Activated CD8-positive, alpha-beta memory T cell treated with anti-CD3 and anti-CD28 coated beads, Interleukin-2, amount 50 U/mL, for 1 hour (primary cell): Measurements from ENCODE around the gene OGFR.

Experiments used
- DNase-seq: peaks from one replicate; pipeline ENCODE4 v3.0.0-alpha.2; 2020; ENCODE audit errors: extremely low read depth

The OGFR gene

GRCh38 chr20:62815066-62815991, 10.7 kb downstream of the OGFR start:
- DNase-seq: no peak

DNA sequence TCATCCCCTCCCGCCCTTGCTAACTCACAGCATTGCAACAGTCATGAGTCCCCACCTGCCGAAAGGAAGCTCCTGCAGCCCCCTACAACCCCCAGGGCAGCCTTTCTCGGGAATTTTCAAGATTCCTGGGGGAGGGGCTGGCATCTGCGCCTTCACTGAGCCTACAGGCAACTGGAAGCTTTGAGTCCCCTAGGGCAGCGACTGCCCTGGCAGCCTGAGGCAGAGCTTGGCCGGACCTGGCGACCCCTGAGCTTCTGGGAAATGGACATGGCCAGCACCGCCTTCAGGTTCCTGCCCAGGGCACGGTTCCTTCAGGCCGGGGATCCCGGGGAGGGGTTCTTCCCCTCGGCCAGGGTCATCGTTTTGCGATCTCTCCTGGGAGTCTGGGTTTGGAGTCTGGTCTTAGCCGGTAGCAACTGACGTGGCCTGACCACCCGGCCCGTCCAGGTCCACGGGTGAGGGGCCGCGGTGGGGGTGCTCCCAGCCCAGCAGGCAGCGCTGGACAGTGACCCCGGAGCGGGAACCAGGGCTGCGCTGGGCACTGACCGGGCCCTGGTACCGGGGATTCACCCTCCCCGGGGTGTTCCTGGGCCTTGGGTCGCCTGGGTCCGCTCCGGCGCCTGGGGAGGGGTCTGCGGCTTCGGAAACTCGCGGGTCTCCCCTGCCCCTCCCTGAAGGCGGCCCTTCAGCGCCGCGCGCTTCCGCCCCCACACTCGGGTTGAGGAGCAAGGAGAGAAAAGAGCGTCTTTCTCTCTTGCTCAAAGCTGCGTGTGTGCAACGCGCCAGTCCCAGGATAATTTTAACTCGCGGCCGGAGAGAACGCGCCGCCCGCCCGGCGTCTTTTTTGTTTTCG, 11.6 kb downstream of the OGFR start:
- DNase-seq: no peak

DNA sequence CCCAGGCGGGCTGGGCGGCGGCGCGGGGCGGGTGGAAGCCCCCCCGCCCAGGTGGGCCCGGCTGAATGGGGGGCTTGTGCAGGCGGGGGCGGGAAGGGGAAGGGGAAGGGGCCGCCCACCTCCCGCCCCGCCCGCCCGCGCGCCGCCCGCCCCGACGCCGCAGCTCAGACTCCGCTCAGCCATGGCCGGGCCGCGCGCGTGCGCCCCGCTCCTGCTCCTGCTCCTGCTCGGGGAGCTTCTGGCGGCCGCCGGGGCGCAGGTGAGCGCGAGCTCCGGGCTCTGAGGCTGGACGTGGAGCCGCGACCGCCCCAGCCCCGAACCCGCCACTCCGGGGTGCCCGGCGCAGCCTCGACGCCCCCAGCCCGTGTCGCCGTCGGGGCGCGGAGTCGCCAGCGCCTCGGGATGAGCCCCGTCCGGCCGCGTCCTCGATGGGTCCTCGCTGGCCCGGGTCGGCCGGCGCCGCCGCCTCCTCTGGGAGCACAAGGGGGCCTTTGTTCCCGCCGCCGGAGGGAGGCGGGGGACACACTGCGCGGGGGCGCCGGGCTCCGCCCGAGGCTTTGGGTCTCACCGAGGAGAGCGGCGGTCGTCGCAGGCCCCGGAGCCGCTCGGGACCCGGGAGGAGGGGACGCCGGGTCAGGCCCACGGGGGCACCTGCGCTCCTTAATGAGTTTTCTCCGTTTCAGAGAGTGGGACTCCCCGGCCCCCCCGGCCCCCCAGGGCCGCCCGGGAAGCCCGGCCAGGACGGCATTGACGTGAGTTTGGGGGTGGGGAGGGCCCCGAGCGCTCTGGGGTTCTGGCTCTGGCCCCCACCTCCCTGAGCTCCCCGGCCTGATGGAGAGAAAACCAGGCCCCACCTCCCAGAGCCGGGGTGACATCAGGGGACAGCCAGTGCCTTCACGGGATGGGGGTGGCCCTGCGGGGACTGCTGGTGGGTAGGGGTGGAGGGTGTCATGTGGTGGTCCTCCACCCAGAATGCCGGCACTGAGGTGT, 12.5 kb downstream of the OGFR start, which contains the start of gene COL9A3:
TSS of gene COL9A3 (plus strand) at position 167 of the 990 bp plus-strand sequence. CDS start at position 182, 15 bp downstream.
- DNase-seq: no peak

GRCh38 chr20:62817975-62818591, 13.4 kb downstream of the OGFR start:
- DNase-seq: no peak

DNA sequence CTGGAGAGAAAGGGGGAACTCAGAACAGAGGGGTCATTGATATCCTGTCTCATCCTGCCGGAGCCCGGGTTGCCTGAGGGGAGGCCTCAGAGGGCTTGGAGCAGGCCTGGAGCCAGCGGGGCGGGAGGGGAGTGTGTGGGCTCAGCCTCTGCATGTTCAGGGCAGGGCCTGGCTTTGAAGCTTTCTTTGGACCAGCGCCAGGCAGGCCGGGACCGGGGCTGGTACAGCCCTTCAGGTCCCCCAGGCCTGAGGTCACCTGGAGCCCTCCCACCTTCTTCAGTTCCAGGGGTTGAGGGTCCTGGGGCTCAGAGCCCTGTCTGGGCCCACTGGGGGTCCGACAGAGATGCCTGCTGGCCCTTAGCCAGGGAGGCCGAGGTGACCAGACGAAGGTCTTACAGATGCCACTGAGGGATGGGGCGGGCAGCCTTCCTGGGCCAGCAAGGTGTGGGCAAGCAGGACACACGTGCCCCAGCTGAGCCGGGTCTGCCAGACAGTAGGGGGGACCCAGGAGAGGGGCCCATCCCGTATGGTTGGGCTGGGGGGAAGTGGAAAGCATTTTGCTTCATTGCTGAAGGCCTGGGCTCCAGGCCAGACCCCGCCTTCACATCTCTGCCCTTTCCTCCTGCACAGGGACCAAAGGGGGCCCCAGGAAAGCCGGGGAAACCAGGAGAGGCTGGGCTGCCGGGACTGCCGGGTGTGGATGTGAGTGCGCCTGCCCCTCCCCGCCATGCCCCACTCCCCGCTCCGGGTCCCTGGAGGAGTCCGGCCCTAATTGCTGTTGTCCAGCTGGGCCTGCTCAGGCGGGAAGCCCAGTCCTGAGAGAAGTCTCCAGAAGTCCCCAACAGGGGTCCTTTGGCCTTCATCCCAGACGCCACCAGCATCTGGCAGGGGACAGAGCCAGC, 14.2 kb downstream of the OGFR start:
- DNase-seq: no peak

GRCh38 chr20:62819494-62820174, 15.0 kb downstream of the OGFR start:
- no peak for DNase-seq

DNA sequence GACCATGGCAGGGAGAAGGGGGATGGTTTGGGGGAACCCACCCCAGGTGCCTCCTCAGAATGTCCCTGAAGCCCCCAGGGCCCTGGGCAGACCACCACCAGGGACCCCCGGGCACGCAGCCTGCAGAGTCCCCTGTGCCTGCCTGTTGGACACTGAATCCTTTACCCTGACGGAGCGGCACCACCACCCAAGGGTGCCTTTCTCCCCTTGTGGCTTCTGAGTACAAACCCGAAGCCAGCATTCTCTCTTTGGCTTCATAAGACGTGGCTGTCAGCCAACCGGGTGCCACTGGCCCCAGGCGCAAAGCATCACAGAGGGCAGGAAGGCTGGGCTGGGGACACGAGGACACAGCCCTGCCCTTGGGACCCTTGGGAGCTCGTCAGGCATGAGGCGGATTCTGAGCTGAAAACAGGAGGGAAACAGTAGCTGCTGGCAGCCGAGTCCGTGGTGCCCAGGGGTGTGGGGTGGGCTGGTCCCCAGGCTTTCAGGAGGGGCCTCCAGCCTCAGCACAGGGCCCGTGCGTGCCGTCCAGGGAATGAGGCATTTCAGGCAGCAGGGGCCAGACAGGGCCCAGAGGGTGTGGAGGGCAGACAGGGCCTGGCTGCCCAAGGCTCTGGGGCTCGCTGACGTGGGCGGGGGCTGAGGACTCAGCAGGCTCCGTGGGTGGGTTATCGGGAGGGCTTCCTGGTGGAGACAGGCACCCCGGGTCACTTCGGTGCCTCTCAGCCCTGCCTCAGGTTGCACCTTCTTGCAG, 15.8 kb downstream of the OGFR start:
- DNase-seq: no peak

DNA sequence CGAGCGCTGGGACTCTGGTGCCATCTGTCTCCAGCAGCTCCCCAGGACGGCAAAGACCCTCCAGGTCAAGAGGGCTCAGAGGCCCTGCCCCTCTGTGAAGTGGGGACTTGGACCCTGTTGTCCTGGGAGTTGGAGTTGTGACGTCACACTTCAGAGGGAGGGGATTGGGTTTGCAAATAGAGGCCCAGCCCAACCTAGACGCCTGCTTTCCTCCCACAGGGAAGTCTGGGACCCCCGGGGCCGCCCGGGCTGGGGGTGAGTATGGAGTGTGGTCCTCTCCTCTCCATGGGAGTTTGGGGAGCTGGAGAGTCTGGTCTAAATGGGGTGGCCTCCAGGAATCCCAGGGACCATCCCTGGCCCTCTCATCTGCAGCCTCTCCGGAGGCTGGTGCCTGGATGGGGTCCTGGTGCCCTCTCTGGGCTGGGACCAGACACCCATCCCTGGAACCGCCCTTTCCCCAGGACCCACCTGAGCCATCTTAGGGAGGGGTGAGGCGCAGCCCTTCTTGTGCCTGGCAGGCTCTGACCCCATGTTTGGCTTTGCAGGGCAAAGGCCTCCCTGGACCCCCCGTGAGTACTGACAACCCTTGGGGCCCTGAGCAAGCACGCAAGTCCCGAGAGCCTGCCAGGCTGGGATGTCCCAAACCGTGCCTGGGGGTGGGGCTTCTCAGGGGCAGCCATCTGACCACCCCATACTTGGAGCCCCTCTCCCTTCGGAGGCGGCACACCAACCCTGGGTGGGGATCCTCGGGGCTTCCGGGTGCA, 16.5 kb downstream of the OGFR start:
- DNase-seq: no peak

DNA sequence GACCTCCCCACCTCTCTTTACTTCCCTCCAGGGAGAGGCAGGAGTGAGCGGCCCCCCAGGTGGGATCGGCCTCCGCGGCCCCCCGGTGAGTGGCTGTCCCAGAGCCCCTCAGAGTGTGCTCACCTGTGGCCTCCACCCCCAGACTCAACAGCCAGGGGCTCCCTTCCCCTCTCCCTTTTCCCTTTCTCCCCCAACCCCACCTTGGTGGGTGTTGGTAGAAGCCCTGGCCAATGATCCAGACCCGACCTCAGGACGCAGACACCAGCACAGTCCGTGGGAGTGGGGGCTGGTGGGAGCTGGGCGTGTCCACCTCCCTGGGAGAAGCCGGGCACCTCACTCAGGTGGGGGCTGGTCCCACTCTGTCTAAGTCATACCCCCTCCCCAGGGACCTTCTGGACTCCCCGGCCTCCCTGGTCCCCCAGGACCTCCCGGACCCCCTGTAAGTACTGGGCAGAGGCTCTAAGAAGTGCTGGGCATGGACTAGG, 17.1 kb downstream of the OGFR start:
- DNase-seq: no peak

GRCh38 chr20:62822239-62822787, 17.7 kb downstream of the OGFR start:
- no peak for DNase-seq

DNA sequence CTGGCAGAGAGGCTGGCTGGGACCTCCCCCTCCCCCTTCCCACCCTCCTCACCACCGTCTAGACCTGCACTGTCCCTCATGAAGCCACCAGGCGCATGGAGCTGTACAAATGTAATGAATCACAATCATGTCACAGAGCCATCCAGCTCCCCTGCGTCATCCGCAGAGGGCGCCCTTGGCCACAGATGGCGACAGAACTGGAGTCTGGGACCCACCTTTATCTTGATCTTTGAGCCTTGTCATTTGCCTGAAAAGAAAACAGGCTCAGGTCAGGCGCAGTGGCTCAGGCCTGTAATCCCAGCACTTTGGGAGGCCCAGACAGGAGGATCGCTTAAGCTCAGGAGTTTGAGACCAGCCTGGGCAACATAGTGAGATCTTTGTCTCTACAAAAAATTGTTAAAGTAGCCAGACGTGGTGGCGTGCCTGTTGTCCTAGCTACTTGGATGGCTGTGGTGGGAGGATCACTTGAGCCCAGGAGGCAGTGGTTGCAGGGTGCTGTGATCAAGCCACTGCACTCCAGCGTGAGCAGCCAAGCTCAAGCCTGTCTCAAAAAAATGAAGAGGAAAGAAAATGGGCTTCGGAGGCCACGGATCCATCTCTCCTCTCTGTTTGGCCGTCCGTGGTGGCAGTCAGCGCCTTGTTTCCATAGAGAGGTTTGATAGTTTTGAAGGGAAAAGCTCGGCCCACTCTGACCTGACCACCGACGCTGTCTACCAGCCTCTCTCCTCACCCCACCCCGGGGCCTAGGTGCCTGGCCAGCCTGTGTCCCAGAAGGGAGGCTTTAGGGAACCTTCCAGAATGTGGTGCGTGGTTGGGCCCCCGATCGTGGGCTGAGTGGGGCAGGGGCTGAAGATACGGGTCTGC, 18.4 kb downstream of the OGFR start:
- no peak for DNase-seq

GRCh38 chr20:62823688-62824475, 19.2 kb downstream of the OGFR start:
- no peak for DNase-seq

DNA sequence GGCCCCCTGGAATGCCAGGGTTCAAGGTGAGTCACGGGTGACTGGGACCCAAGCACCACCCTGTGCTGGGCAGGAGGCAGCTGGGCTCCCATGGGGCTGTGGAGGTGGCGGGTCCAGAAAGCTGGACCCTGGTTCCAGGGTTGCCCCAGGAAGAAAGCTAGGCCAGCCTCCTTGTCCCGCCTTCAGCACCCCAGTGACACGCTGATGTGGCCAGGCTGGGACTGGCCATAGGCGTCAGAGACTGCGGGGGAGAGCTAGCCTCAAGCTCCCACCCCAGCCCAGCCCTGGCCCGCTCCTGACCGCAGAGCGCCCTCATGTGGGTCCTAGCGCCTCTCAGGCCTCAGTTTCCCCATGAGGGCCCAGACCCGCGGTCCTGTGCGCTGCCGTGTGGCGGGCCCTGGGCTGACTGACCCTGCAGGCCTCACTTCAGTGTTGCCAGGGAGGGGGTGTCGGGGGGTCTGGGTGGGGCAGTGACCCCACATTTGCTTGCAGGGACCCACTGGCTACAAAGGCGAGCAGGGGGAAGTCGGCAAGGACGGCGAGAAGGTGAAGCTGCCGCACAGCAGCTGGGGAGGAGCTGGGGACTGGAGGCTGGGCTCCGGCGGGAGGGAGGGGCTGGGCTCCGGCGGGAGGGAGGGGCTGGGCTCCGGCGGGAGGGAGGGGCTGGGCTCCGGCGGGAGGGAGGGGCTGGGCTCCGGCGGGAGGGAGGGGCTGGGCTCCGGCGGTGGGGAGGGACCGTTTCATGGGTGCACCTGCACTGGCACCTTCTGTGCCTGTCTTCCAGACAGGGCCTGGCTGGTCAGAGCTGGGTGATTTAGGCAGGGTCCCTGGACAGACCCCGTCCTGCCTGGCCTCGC, 20.1 kb downstream of the OGFR start:
- no peak for DNase-seq

DNA sequence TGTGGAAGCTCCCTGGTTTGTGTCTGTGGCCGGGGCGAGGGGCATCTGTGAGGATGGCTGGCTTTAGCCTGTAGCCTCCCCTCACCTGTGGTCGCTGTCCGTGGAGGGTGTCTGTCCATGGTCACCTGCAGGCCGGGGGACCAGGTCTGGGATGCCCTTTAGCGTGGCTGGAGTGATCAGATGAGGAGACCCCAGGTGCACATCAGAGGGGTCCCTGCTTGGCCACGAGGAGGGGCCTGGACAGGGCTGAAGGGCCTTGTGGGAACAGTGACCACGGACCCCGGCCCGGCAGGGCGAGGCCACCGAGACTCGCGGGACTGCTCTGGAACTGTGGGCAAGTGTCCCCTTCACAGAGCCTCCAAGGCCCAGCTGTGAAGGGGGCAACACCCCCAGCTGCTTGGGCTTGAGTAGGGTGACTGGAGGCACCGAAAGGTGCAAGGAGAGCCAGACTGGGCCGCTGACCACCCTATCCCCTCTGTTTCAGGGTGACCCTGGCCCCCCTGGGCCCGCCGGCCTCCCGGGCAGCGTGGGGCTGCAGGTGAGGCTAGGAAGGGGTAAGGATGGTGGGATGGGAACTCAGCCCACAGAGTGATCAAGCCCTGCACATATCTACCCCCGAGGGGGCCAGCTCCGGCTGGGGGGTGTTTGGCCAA, 20.8 kb downstream of the OGFR start:
- no peak for DNase-seq
